ENCODE data around the gene EIF3A.

- no peak for TF ChIP-seq CTCF (IDR thresholded peaks at IDR 0.05; ENCODE audit: control extremely low read depth in 1 of 3, insufficient read depth in 1 of 3, low read depth in 1 of 3, low read length in 3 of 3)
- no peak for TF ChIP-seq RXRA (IDR thresholded peaks at IDR 0.05; ENCODE audit: insufficient read depth, low read depth, low read length)
- no peak for TF ChIP-seq GTF2F1 (IDR thresholded peaks at IDR 0.05; ENCODE audit: borderline replicate concordance, low read depth, low read length)
- TF ChIP-seq POLR2A (IDR thresholded peaks at IDR 0.05; ENCODE audit: control extremely low read depth in 1 of 2, low read depth in 2 of 2, low read length in 2 of 2): no peak; a peak in 1 of 3 replicates
- TF ChIP-seq CBX8 (IDR thresholded peaks at IDR 0.05; ENCODE audit: borderline replicate concordance, low read depth, low read length): no peak
- TF ChIP-seq FOSL1 (IDR thresholded peaks at IDR 0.05; ENCODE audit: insufficient read depth, low read depth, low read length): no peak
- TF ChIP-seq EZH2 (IDR thresholded peaks at IDR 0.05; ENCODE audit: low read depth, low read length, severe bottlenecking): no peak
- no peak for TF ChIP-seq KDM4A (IDR thresholded peaks at IDR 0.05; ENCODE audit: low read depth, low read length, severe bottlenecking)
- no peak for TF ChIP-seq MAX (IDR thresholded peaks at IDR 0.05)
- no peak for TF ChIP-seq TEAD4 (IDR thresholded peaks at IDR 0.05; ENCODE audit: low read depth, low read length)
- TF ChIP-seq POLR2AphosphoS5 (IDR thresholded peaks at IDR 0.05; ENCODE audit: low read depth, low read length): peak; percentile 24; the same call in 1 of the 2 replicates
Measured at GRCh38 chr10:119042169-119042568, 38.4 kb downstream of the EIF3A start.
